ENCODE measurements around the gene HERC5. TPM values are rescaled to one million over a fixed set of nuclear protein-coding genes. Genes with fewer than 3 reads are reported as not detected.

The HERC5 gene
- polyA plus RNA-seq, 1 donor from 2014 or later = 0.59 TPM

DNA sequence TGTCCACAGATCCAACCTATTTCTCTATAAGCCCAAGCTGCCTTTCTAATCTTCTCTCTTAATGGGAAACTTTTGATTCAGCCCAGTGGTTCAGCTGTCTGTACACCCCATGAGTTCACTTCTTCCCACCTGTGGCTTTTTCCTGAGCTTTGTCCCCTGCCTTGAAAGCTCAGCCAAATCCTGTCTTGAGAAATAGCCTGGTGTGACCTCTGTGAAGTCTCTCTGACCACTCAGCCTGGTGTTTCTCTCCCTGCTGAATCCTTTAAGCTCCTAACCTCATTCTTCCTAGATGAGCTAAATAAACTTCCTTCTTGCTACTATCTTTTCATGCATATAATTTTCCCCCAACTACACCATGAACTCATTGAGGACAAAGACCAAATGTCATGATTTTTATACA is 15.2 kb upstream of the HERC5 start:
- Histone ChIP-seq H3K9me2 (ENCODE audit: insufficient read depth, low read length) (no peaks in the 10 kb centered on the region), H3K9me3 (ENCODE audit: low read length) (no peaks in the 10 kb centered on the region)

DNA sequence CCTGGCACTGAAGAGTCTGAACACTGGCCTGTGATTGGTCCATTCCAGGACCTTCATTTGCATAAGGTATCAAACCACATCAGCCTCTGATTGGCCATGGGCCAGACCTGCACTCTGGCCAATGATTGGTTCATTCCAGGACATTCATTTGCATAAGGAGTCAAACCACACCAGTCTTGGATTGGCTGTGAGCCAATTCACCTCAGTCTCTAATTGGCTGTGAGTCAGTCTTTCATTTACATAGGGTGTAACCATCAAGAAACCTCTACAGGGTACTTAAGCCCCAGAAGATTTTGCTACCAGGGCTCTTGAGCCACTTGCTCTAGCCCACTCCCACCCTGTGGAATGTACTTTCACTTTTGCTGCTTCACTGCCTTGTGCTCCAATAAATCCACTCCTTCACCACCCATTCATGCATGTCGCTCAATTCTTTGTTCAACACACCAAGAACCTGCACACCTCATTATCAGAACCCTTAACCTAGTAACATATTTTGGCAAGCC is 14.2 kb upstream of the HERC5 start:
- Histone ChIP-seq H3K4me2 (ENCODE audit: low read length) (no peak overlapping the region), H3K79me2 (replicated peaks; ENCODE audit: insufficient read depth, low read length) (no peaks in the 10 kb centered on the region), H4K20me1 (ENCODE audit: insufficient read depth) (no peaks in the 10 kb centered on the region), H3K9me2 (ENCODE audit: insufficient read depth, low read length) (no peaks in the 10 kb centered on the region), H3K36me3 (ENCODE audit: insufficient read depth, low read length) (no peaks in the 10 kb centered on the region), H2AFZ (ENCODE audit: low read depth, low read length) (no peak overlapping the region), H3K27me3 (ENCODE audit: insufficient read depth, low read depth, low read length) (no peaks in the 10 kb centered on the region), H3K4me3 (ENCODE audit: low read length) (no peak overlapping the region), H3K9me3 (ENCODE audit: low read length) (no peaks in the 10 kb centered on the region), H3K9ac (ENCODE audit: low read length) (no peak overlapping the region), H3F3A (ENCODE audit: insufficient read depth, low read length, poor library complexity, severe bottlenecking) (peaks cover 3% of the 10 kb centered on the region), H3K27ac (ENCODE audit: low read length) (no peak overlapping the region)
- TF ChIP-seq EZH2 (IDR thresholded peaks at IDR 0.05; ENCODE audit: borderline replicate concordance, insufficient read depth, low read length, poor library complexity, severe bottlenecking) (no peak), TAF1 (IDR thresholded peaks at IDR 0.05; ENCODE audit: low read depth) (no peak)

More for the DNA sequence above, 15.2 kb upstream of the HERC5 start:
- Histone ChIP-seq H3K27ac (ENCODE audit: low read length) (no peak overlapping the region), H3K36me3 (ENCODE audit: insufficient read depth, low read length) (no peaks in the 10 kb centered on the region), H4K20me1 (ENCODE audit: insufficient read depth) (no peaks in the 10 kb centered on the region), H2AFZ (ENCODE audit: low read depth, low read length) (no peak overlapping the region), H3K9ac (ENCODE audit: low read length) (no peak overlapping the region), H3F3A (ENCODE audit: insufficient read depth, low read length, poor library complexity, severe bottlenecking) (no peaks in the 10 kb centered on the region), H3K27me3 (ENCODE audit: insufficient read depth, low read depth, low read length) (no peaks in the 10 kb centered on the region), H3K4me2 (ENCODE audit: low read length) (no peak overlapping the region), H3K79me2 (replicated peaks; ENCODE audit: insufficient read depth, low read length) (no peaks in the 10 kb centered on the region), H3K4me3 (ENCODE audit: low read length) (no peak overlapping the region)
- TF ChIP-seq POLR2AphosphoS5 (IDR thresholded peaks at IDR 0.05) = no peak
- TF ChIP-seq SMC3 (conservative IDR thresholded peaks at IDR 0.05; ENCODE audit: poor library complexity) = no peak
- TF ChIP-seq RAD21 (conservative IDR thresholded peaks at IDR 0.05) = no peak
- TF ChIP-seq, protein P1, sequence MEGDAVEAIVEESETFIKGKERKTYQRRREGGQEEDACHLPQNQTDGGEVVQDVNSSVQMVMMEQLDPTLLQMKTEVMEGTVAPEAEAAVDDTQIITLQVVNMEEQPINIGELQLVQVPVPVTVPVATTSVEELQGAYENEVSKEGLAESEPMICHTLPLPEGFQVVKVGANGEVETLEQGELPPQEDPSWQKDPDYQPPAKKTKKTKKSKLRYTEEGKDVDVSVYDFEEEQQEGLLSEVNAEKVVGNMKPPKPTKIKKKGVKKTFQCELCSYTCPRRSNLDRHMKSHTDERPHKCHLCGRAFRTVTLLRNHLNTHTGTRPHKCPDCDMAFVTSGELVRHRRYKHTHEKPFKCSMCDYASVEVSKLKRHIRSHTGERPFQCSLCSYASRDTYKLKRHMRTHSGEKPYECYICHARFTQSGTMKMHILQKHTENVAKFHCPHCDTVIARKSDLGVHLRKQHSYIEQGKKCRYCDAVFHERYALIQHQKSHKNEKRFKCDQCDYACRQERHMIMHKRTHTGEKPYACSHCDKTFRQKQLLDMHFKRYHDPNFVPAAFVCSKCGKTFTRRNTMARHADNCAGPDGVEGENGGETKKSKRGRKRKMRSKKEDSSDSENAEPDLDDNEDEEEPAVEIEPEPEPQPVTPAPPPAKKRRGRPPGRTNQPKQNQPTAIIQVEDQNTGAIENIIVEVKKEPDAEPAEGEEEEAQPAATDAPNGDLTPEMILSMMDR (IDR thresholded peaks at IDR 0.05; ENCODE audit: poor library complexity, severe bottlenecking) = no peak
- TF ChIP-seq EP300 (conservative IDR thresholded peaks at IDR 0.05; ENCODE audit: poor library complexity, severe bottlenecking) = no peak
- TF ChIP-seq TAF1 (IDR thresholded peaks at IDR 0.05; ENCODE audit: low read depth) = no peak
- TF ChIP-seq, protein P2, sequence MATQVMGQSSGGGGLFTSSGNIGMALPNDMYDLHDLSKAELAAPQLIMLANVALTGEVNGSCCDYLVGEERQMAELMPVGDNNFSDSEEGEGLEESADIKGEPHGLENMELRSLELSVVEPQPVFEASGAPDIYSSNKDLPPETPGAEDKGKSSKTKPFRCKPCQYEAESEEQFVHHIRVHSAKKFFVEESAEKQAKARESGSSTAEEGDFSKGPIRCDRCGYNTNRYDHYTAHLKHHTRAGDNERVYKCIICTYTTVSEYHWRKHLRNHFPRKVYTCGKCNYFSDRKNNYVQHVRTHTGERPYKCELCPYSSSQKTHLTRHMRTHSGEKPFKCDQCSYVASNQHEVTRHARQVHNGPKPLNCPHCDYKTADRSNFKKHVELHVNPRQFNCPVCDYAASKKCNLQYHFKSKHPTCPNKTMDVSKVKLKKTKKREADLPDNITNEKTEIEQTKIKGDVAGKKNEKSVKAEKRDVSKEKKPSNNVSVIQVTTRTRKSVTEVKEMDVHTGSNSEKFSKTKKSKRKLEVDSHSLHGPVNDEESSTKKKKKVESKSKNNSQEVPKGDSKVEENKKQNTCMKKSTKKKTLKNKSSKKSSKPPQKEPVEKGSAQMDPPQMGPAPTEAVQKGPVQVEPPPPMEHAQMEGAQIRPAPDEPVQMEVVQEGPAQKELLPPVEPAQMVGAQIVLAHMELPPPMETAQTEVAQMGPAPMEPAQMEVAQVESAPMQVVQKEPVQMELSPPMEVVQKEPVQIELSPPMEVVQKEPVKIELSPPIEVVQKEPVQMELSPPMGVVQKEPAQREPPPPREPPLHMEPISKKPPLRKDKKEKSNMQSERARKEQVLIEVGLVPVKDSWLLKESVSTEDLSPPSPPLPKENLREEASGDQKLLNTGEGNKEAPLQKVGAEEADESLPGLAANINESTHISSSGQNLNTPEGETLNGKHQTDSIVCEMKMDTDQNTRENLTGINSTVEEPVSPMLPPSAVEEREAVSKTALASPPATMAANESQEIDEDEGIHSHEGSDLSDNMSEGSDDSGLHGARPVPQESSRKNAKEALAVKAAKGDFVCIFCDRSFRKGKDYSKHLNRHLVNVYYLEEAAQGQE (IDR thresholded peaks at IDR 0.05; ENCODE audit: borderline replicate concordance) = no peak
- no peak for TF ChIP-seq MXI1 (conservative IDR thresholded peaks at IDR 0.05; ENCODE audit: poor library complexity, severe bottlenecking)
- no peak for TF ChIP-seq EZH2 (IDR thresholded peaks at IDR 0.05; ENCODE audit: borderline replicate concordance, insufficient read depth, low read length, poor library complexity, severe bottlenecking)

Data from neural cell (in vitro differentiated cells).